NCI-H82 treated with DMSO at 0.1 percent for 48 hours (cell line): Measurements from ENCODE around the gene PGAM2.
A peak's percentile ranks its signal among the peaks of the same experiment; 100 is the strongest.

Experiments used
- DNase-seq: peaks from one replicate; lab custom pipeline; 2025; ENCODE audit not compliant: unreplicated experiment; lab: John Stamatoyannopoulos, UW

Gene PGAM2

DNA sequence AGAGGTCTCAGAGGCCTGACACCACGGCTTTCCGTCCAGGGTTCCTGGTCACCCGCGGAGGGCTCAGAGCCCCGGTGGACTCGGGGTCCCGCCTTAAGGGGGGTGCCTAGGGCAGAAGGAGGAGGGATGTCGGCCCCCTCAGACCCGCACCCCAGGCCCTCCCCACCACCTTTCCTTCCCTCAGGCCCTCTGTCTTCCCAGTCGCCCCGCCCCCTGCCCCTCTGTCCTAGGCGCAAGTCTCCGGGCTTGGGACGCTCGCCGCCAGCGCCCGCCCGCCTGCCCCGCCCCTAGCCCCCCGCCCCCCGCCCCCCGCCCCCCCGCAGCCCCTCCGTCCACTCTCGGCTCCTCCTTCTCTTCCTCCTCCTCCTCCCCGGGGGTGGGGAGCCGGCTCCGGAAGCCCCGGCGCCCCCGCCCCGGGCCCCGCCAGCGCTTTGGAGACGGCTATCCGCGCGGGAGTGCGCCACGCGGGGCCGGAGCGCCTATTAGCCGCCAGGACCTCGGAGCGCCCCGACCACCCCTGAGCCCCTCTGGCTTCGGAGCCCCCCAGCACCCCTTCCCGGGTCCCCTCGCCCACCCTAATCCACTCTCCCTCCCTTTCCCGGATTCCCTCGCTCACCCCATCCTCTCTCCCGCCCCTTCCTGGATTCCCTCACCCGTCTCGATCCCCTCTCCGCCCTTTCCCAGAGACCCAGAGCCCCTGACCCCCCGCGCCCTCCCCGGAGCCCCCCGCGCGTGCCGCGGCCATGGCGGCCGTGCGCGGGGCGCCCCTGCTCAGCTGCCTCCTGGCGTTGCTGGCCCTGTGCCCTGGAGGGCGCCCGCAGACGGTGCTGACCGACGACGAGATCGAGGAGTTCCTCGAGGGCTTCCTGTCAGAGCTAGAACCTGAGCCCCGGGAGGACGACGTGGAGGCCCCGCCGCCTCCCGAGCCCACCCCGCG is 38.8 kb upstream of the PGAM2 start, which contains the start of gene AEBP1:
Gene AEBP1 (plus strand): TSS at position 423 of the 937 bp plus-strand sequence. CDS start 321 bp downstream, at position 744.
- peak; percentile 21 for DNase-seq

- no peak for DNase-seq
Observed at GRCh38 chr7:44103566-44103922, 38.2 kb upstream of the PGAM2 start.

- no peak for DNase-seq
Observed at GRCh38 chr7:44102846-44103565, 37.6 kb upstream of the PGAM2 start.

DNA sequence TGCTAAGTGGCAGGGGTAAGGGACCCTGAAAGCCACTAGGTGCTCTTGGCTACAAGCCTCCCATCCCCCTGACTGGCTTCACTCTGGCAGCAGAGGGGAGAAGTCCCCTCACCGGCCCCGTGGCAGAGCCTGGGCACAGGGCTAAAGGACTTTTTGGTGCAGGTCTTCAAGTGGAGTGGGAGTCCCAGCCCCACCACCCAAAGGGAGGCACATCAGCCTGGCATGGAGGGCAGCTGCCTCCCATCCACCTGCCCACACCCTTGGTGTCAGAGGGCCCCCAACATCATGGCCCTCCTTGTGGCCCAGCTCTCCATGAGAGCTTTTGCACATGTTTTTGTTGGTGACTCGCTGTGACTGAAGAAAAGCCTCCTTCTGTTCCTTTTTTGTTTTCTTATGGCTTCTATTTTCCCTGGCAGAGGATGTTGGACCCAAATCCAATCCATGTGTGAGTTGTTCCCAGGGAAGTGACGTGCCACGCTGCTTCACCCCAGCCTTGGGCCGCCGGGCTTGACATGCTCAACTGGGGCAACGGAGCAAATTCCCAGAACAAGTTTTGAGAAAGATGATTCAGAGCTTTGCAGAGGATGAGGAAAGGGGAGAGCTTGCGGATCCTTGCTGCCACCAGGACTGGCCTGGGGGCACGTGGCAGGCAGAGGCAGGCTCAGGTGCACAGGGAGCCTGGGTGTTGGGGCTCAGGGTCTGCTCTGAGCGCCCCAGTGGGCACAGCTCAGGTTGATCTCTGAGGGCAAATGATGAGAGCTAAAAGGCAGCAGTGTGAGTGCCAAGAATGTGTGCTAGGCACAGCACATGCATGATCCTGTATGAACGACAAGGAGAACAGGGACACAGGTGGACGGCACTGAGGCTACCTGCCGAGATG is 36.8 kb upstream of the PGAM2 start:
- DNase-seq, result no peak

GRCh38 chr7:44101303-44101965 is 36.1 kb upstream of the PGAM2 start:
- DNase-seq, result no peak

- DNase-seq, result no peak
Observed at GRCh38 chr7:44100458-44101302, 35.3 kb upstream of the PGAM2 start.

DNA sequence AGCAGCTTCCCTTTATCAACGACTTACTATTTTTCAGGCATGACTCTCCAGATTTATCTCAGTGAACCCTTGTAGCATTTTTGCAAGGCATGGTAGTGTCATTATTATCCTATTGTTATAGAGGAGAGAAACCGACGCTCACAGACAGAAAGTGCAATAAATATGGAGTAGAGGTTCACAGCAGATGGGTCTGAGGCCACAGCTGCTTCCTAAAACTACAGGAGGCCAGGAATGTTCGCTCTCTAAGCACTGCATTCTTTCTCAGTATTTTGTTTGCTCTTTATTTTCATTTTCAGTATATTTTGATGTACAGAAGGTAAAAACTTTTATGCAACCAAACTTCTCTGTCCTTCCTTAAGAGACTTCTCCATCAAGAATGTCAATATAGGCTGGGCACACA is 34.3 kb upstream of the PGAM2 start:
- no peak for DNase-seq

GRCh38 chr7:44098092-44099068 is 33.0 kb upstream of the PGAM2 start:
- DNase-seq, result no peak

- DNase-seq, result no peak
Observed at GRCh38 chr7:44097064-44097932, 31.9 kb upstream of the PGAM2 start.

GRCh38 chr7:44096326-44096881 is 31.0 kb upstream of the PGAM2 start:
- no peak for DNase-seq

DNA sequence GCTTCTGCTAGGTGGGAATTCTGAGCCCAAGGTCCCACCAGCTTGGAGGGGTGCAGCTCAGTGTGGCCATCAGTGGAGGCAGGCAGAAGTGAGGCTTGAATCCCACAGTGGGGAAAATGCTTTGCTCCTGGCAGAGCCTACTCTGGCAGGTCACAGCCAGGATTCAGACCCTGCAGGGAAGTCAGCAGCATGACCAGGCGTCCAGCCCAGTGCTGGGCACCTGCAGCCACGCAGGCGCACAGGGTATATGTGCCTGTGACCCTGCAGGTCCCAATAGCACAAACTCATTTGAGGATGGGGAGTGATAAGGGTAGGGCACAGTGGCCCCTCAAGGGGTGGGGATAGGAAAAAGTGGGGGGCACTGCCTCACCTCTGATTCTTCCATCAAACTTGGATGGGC is 30.4 kb upstream of the PGAM2 start:
- DNase-seq, result no peak

DNA sequence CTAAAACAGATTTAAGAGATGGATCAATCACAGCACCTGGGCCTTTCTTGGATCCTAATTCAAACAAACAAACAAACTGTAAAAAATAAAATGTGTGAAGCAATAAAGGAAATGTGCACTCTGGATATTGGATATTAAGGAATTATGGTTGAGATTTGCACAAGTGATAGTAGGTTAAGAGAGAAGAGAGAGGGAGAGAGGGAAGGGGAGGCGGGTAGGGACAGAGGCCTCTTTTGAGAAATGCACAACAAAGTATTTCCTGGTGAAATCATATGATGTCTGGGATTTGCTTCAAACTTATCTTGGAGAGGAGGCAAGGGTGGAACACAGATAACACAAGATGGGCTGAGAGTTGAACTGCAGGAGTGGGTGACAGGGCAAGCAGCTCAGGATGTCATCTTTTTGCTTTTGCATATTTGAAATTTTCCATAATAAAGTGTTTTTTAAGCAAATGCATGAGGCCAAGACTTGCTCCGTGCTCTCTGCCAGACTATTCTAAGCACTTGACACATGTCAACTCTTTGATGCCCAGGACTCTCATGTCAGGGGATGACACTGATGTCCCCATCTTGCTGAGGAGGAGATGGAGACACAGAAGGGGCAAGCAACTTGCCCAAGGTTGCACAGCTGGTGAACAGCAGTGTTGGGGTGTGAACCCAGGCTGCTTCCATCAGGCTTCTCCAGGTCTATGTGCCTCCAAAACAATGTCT is 29.7 kb upstream of the PGAM2 start:
- DNase-seq, result no peak

DNA sequence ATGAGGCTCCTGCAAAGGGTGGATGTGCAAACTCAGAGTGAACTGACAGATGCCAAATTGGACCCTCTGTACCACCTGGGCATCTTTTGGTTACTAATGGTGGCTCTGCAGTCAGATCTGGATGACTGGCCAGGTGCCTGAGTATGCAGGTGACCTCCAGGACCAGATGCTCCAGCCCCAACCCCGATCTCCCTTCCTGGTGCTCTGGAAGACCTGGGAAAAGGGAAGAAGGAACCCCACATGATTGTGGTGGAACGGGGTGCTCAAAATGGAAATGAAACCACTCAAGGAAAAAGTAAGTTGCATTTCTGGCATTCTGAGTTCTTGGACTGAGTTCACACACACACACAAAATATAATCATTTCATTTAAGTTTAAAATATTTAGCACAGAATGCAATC is 29.0 kb upstream of the PGAM2 start:
- no peak for DNase-seq

GRCh38 chr7:44093102-44093641 is 27.8 kb upstream of the PGAM2 start:
- no peak for DNase-seq

DNA sequence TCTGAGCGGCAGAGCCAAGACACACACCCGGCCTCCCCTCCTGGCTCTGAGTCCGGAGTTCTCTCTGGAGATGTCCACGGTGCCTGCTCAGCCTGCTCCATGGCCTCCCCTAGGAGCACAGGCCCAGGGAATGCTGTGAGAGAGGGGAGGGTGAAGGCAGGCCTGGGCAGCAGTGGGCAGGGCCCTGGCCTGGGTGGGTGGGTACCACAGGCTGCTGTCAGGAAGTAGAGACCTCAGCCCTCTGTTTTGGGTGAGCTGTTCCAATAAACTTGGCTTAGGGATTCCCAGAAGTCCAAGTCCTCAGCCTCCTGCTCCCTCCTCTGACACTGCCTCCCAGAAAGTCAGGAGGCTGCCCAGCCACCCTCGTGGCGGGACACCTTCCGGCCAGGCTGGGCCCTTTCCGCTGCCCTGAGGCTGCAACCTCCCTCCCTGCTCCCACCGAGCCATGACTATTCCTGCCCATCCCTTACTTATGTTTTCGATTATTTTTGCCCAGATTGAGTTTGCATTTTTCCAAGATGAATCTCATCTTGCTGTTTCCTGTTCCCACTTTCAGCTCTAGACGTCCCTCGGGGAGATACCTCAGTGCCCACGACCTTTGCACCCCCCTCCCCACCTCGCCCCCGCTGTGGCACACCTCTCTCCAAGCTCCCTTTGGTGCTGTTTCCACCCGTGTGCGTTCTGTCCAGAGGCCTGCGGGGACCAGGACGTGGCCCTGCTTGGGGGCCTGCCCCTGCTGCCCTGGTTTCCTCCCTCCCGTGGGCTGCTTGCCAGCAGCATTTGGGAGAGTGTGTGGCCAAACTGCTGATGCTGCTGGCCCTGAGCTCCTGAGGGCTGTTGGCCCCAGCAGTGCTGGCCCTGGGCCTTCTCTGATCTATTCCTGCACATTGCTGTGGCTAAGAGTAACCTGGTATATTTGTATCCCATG is 22.8 kb upstream of the PGAM2 start:
- DNase-seq, result no peak
